HepG2 (cell line): ENCODE results near the gene MRFAP1. TPM values are rescaled to one million over a fixed set of nuclear protein-coding genes. Genes with fewer than 3 reads are reported as not detected.

Experiments used
- ADNP ChIP-seq: sonication (generic); formaldehyde crosslinking; IDR thresholded peaks from 2 replicates; pipeline ENCODE4 v1.4.0; 2020; ENCODE audit warnings: missing genetic modification reagents
- CBFB ChIP-seq: sonication (generic); formaldehyde crosslinking; IDR thresholded peaks from 2 replicates; pipeline ENCODE4 v1.4.0; 2020; ENCODE audit warnings: missing genetic modification reagents
- FOSL1 ChIP-seq: sonication (generic); formaldehyde crosslinking; IDR thresholded peaks from 2 replicates; pipeline ENCODE4 v1.9.0; 2021; ENCODE audit warnings: missing genetic modification reagents, borderline replicate concordance
- FOXM1 ChIP-seq: sonication (generic); formaldehyde crosslinking; IDR thresholded peaks from 2 replicates; pipeline ENCODE4 v1.5.0; 2020; ENCODE audit warnings: missing genetic modification reagents
- HCFC1 ChIP-seq: fragments of 150-350 bp; IDR thresholded peaks from 2 replicates; pipeline ENCODE4 v1.6.1; 2014; ENCODE audit warnings: low read depth, low read length
- JUNB ChIP-seq: sonication (generic); formaldehyde crosslinking; IDR thresholded peaks from 2 replicates; pipeline ENCODE4 v1.8.0; 2022; ENCODE audit warnings: missing genetic modification reagents, mild to moderate bottlenecking, borderline replicate concordance
- JUND ChIP-seq: sonication (generic); formaldehyde crosslinking; IDR thresholded peaks from 2 replicates; pipeline ENCODE4 v1.8.0; 2022; ENCODE audit warnings: mild to moderate bottlenecking, missing genetic modification reagents
- KAT7 ChIP-seq: IDR thresholded peaks from 2 replicates; pipeline ENCODE4 v1.6.1; 2018; ENCODE audit warnings: borderline replicate concordance, missing compliant biosample characterization
- PATZ1 ChIP-seq: sonication (generic); formaldehyde crosslinking; IDR thresholded peaks from 2 replicates; pipeline ENCODE4 v1.4.0; 2020; ENCODE audit warnings: missing genetic modification reagents
- POLR2A ChIP-seq, 2 experiments: IDR thresholded peaks; 2 replicates each; pipeline ENCODE4 v1.6.1; 2011; ENCODE audit warnings: low read depth in 2 of 2, low read length in 2 of 2, mild to moderate bottlenecking in 1 of 2, moderate library complexity in 1 of 2; ENCODE audit not compliant: insufficient read depth in 1 of 2
- POLR2G ChIP-seq: fragments of 200-400 bp; formaldehyde crosslinking; IDR thresholded peaks from 2 replicates; pipeline ENCODE4 v1.6.1; 2018; ENCODE audit warnings: mild to moderate bottlenecking, low read depth, low read length, moderate library complexity
- SIN3B ChIP-seq: fragments of 150-350 bp; IDR thresholded peaks from 2 replicates; pipeline ENCODE4 v1.6.1; 2014; ENCODE audit warnings: low read length
- SP4 ChIP-seq: sonication (generic); formaldehyde crosslinking; IDR thresholded peaks from 2 replicates; pipeline ENCODE4 v1.8.1; 2023; ENCODE audit warnings: mild to moderate bottlenecking, missing genetic modification reagents
- TCF12 ChIP-seq, 2 experiments: fragments of 450-650 bp in 1 of 2; sonication (generic) in 1 of 2; formaldehyde crosslinking in 1 of 2; IDR thresholded peaks; 2 replicates each; pipeline versions ENCODE4 v1.6.1 to v1.8.0; 2017 to 2022; ENCODE audit warnings: antibody characterized with exemption in 1 of 2, mild to moderate bottlenecking in 1 of 2, missing genetic modification reagents in 1 of 2, moderate library complexity in 1 of 2
- WIZ ChIP-seq: sonication (generic); formaldehyde crosslinking; IDR thresholded peaks from 2 replicates; pipeline ENCODE4 v1.5.1; 2020; ENCODE audit warnings: mild to moderate bottlenecking, missing genetic modification reagents
- ZBTB34 ChIP-seq: sonication (generic); formaldehyde crosslinking; IDR thresholded peaks from 2 replicates; pipeline ENCODE4 v1.8.0; 2022; ENCODE audit warnings: mild to moderate bottlenecking, missing genetic modification reagents
- ZNF136 ChIP-seq: sonication (generic); formaldehyde crosslinking; IDR thresholded peaks from 2 replicates; pipeline ENCODE4 v1.8.1; 2022; ENCODE audit warnings: low read depth, mild to moderate bottlenecking, moderate library complexity, missing genetic modification reagents
- ZNF138 ChIP-seq: sonication (generic); formaldehyde crosslinking; IDR thresholded peaks from 2 replicates; pipeline ENCODE4 v1.5.0; 2020; ENCODE audit warnings: mild to moderate bottlenecking, low read depth, missing genetic modification reagents
- ZNF547 ChIP-seq: sonication (generic); formaldehyde crosslinking; IDR thresholded peaks from 2 replicates; pipeline ENCODE4 v1.5.1; 2020; ENCODE audit warnings: mild to moderate bottlenecking, missing genetic modification reagents
- ZNF549 ChIP-seq: sonication (generic); formaldehyde crosslinking; IDR thresholded peaks from 2 replicates; pipeline ENCODE4 v1.5.0; 2020; ENCODE audit warnings: missing genetic modification reagents
- ZNF576 ChIP-seq: sonication (generic); formaldehyde crosslinking; IDR thresholded peaks from 2 replicates; pipeline ENCODE4 v1.4.0; 2020; ENCODE audit warnings: mild to moderate bottlenecking, missing genetic modification reagents
- ZNF616 ChIP-seq: sonication (generic); formaldehyde crosslinking; IDR thresholded peaks from 2 replicates; pipeline ENCODE4 v1.5.0; 2020; ENCODE audit warnings: low read depth, mild to moderate bottlenecking, missing genetic modification reagents
- ZNF660 ChIP-seq: sonication (generic); formaldehyde crosslinking; IDR thresholded peaks from 2 replicates; pipeline ENCODE4 v1.5.1; 2020; ENCODE audit warnings: mild to moderate bottlenecking, low read depth, missing genetic modification reagents, borderline replicate concordance
- ZSCAN25 ChIP-seq: sonication (generic); formaldehyde crosslinking; IDR thresholded peaks from 2 replicates; pipeline ENCODE4 v1.8.0; 2022; ENCODE audit warnings: mild to moderate bottlenecking, missing genetic modification reagents
- polyA plus RNA-seq, 8 experiments: library from polyadenylated mRNA; depleted of rRNA in 3 of 8; stranded (reverse) in 7 of 8; unstranded in 1 of 8; fragments of >200 nt; fragmentation: Illumina TruSeq in 4 of 8; extraction: Trizol in 4 of 8; gene quantifications; 2 replicates each; pipeline versions ENCODE4 v1.2.1 to v1.2.3, GENCODE V29; 2011 to 2016; ENCODE audit warnings: low read depth in 4 of 8, missing spikeins in 1 of 8, mixed read lengths in 1 of 8; ENCODE audit not compliant: insufficient read depth in 1 of 8
- total RNA-seq, 5 experiments: library from RNA; depleted of rRNA; stranded (reverse); fragments of >200 nt; fragmentation: Illumina TruSeq; extraction: Trizol; gene quantifications; 2 replicates each; pipeline ENCODE4 v1.2.3, GENCODE V29; 2016; ENCODE audit warnings: low read depth in 1 of 5
- TF ChIP-seq, protein P1 (sequence below): sonication (generic); formaldehyde crosslinking; IDR thresholded peaks from 2 replicates; pipeline ENCODE4 v1.5.1; 2020; ENCODE audit warnings: missing genetic modification reagents, mild to moderate bottlenecking, borderline replicate concordance

Gene MRFAP1
- total and polyA plus RNA-seq, 2 of the 13 experiments (the other 11 are each of a cell fraction or from before 2014, with no cell fraction given), result 112 to 158 TPM

GRCh38 chr4:6640292-6641163 lies at the start of gene MRFAP1 (continued):
- TF ChIP-seq SP4 (CRISPR knock-in tag), result peak; percentile 66; the same call in 1 of the 2 replicates
- no peak for TF ChIP-seq KAT7 (CRISPR knock-in tag)
- no peak; the same call in 1 of the 2 replicates for TF ChIP-seq PATZ1
- TF ChIP-seq ZNF136 (CRISPR knock-in tag), result peak; percentile 69; the same call in 1 of the 2 replicates
- peak; percentile 84 for TF ChIP-seq CBFB (CRISPR knock-in tag)
- TF ChIP-seq FOSL1, result no peak
- peak; percentile 82; the same call in 1 of the 2 replicates for TF ChIP-seq ZSCAN25
- peak; percentile 51 for TF ChIP-seq HCFC1
- TF ChIP-seq FOXM1 (CRISPR knock-in tag), result no peak
- TF ChIP-seq ZNF138 (CRISPR knock-in tag), result peak; percentile 62; the same call in 1 of the 2 replicates
- TF ChIP-seq POLR2A (IDR thresholded peaks at IDR 0.05; ENCODE audit: insufficient read depth in 1 of 2, low read depth in 2 of 2, low read length in 2 of 2), result peak; percentile 83 to 94
- peak; percentile 87 for TF ChIP-seq ZNF547
- TF ChIP-seq ADNP (CRISPR knock-in tag), result no peak
- TF ChIP-seq ZNF576 (CRISPR knock-in tag), result no peak
- no peak for TF ChIP-seq JUND (CRISPR knock-in tag)
- TF ChIP-seq SIN3B, result no peak
- 0 out of 2 replicates have a peak, but pooled peaks have one; percentile 48 for TF ChIP-seq WIZ (CRISPR knock-in tag)
- TF ChIP-seq ZNF660 (CRISPR knock-in tag), result peak; percentile 41; the same call in 1 of the 2 replicates
- TF ChIP-seq ZNF549, result no peak
- peak; percentile 80 for TF ChIP-seq ZNF616 (CRISPR knock-in tag)
- no peak for TF ChIP-seq TCF12 (IDR thresholded peaks at IDR 0.05)
- no peak for TF ChIP-seq TCF12 (CRISPR knock-in tag; IDR thresholded peaks at IDR 0.05)
- no peak for TF ChIP-seq ZBTB34
- TF ChIP-seq, protein P1, sequence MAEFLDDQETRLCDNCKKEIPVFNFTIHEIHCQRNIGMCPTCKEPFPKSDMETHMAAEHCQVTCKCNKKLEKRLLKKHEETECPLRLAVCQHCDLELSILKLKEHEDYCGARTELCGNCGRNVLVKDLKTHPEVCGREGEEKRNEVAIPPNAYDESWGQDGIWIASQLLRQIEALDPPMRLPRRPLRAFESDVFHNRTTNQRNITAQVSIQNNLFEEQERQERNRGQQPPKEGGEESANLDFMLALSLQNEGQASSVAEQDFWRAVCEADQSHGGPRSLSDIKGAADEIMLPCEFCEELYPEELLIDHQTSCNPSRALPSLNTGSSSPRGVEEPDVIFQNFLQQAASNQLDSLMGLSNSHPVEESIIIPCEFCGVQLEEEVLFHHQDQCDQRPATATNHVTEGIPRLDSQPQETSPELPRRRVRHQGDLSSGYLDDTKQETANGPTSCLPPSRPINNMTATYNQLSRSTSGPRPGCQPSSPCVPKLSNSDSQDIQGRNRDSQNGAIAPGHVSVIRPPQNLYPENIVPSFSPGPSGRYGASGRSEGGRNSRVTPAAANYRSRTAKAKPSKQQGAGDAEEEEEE, result no peak
- peak; percentile 62; the same call in 1 of the 2 replicates for TF ChIP-seq JUNB (CRISPR knock-in tag)
- peak; percentile 92 for TF ChIP-seq POLR2G
